ENCODE measurements around the gene PORCN. TPM values are rescaled to one million over a fixed set of nuclear protein-coding genes. Genes with fewer than 3 reads are reported as not detected.

The PORCN gene
- total and polyA plus RNA-seq, 2 of the 13 experiments (the other 11 are each of a cell fraction or from before 2014, with no cell fraction given): 3.9 to 5.8 TPM

- no TSS peak for BruUV-seq (replicated peaks)
- Histone ChIP-seq H3K9ac (ENCODE audit: insufficient read depth, low read depth, low read length) (no peak overlapping the region), H4K20me1 (ENCODE audit: insufficient read depth, low read length) (no peaks in the 10 kb centered on the region), H3K4me1 (ENCODE audit: insufficient read depth, low read length) (peaks cover 10% of the 10 kb centered on the region), H3K27ac (ENCODE audit: extremely low read length, insufficient read depth, low read length) (no peak overlapping the region), H2AFZ (ENCODE audit: low read length) (no peak overlapping the region), H3K4me3 (replicated peaks in 1 of 3; ENCODE audit: insufficient read depth in 1 of 3, low read depth in 2 of 3, low read length in 3 of 3) (no peak overlapping the region), H3K36me3 (replicated peaks in 1 of 2; ENCODE audit: control insufficient read depth in 1 of 2, insufficient read depth in 2 of 2, low read length in 2 of 2) (no peaks in the 10 kb centered on the region), H3K27me3 (ENCODE audit: control insufficient read depth in 1 of 2, insufficient read depth in 2 of 2, low read length in 2 of 2) (no peaks in the 10 kb centered on the region), H3K4me2 (ENCODE audit: low read depth, low read length) (no peak overlapping the region), H3K9me3 (ENCODE audit: low read length) (no peaks in the 10 kb centered on the region), H3K79me2 (ENCODE audit: insufficient read depth, low read length) (no peaks in the 10 kb centered on the region)
- TF ChIP-seq ZMAT5 (CRISPR knock-in tag; IDR thresholded peaks at IDR 0.05; ENCODE audit: borderline replicate concordance, low read depth) (no peak), ZNF766 (CRISPR knock-in tag; IDR thresholded peaks at IDR 0.05; ENCODE audit: borderline replicate concordance) (no peak), FOXO4 (CRISPR knock-in tag; conservative IDR thresholded peaks at IDR 0.05) (no peak), ZBTB49 (CRISPR knock-in tag; IDR thresholded peaks at IDR 0.05; ENCODE audit: borderline replicate concordance) (no peak), ZNF777 (CRISPR knock-in tag; IDR thresholded peaks at IDR 0.05) (no peak), ZNF547 (CRISPR knock-in tag; IDR thresholded peaks at IDR 0.05) (no peak), TOE1 (CRISPR knock-in tag; IDR thresholded peaks at IDR 0.05) (no peak)
- CTCF ChIA-PET (ENCODE audit: low intra/inter-chr PET ratio, low total read pairs): no interaction called here
- DNase-seq (ENCODE audit: low spot score) (no peak), ATAC-seq (no peak), FAIRE-seq (no peak)
- intact Hi-C loops (cut with micrococcal nuclease; ENCODE audit: unreplicated experiment) (loop anchor here (5.0 kb wide), 1 partner anchor 35 kb away; the partner anchor contains the start of gene SLC38A5), in situ Hi-C loops (cut with HindIII; ENCODE audit: extremely low pct_ligation_motif_present, low pct_unique_long_range_greater_than_20kb) (no loop called here)
- WGBS (ENCODE audit: low lambda C conversion rate): 100% methylated on average over 2 of the region's 5 CpGs
- POLR2A ChIA-PET: no interaction called here
Observed at GRCh38 chrX:48507246-48507645, 1.5 kb upstream of the PORCN start.

All from HepG2 (cell line).